Measurements from ENCODE around the gene OASL.

OASL gene

DNA sequence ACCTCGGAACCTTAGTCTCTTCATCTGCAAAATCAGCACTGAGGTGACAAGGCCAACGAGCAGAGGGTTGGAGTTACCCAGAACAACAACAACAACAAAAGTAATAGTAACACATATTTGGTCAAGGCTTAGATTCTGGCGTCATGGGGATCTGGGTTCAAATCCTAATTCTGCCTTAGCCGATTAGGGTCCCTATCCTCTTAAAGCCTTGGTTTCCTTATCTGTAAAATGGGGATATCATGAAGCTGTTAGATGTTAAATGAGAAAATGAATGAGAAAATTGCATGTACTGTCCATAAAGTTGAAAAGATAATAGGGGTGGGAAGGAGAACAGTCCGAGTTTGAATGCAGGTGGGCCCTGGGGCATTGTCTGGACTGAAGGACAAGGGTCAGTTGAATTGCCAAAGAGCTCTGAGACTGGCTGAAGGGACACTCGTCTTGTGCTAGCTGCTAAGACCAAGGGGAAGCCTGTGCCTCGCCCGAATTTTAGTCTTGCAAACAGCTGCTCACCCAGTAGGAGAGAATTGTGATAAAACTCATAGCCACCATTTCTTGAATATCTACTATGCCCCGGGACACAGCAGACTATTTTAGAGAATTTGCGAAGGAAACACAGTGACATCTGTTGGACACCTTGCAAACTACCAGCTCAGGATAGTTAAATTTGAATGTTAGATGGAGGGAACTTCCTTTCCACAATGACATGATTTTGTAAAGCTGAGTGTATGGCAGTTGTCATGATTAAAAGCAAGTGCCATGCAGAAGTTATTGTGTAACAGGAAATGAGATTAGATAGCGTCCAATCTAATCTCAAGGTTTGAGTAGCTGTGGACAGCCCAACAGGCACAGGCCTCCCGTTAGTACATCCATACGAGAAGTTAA, 67.5 kb downstream of the OASL start:
- CTCF ChIA-PET, result interaction anchor here (0.5 to 3.5 kb wide), 57 partner anchors 8 to 647 kb away, joined by 3 to 32 read pairs (median 4); partner anchors contain the start of gene POP5
- Histone ChIP-seq H3K4me3 (ENCODE audit: low read depth, low read length) (no peak overlapping the region), H3K4me1 (ENCODE audit: control insufficient read depth, insufficient read depth, low read length) (no peaks in the 10 kb centered on the region), H3K27ac (ENCODE audit: extremely low read depth, low read depth, low read length) (no peak overlapping the region), H3K9me3 (ENCODE audit: control insufficient read depth, insufficient read depth, low read depth, low read length) (no peaks in the 10 kb centered on the region), H3K36me3 (ENCODE audit: control insufficient read depth in 2 of 2, insufficient read depth in 1 of 2, low read length in 2 of 2) (no peaks in the 10 kb centered on the region)
- POLR2A ChIA-PET, result interaction anchor here (0.6 to 1.2 kb wide), 4 partner anchors 28 to 475 kb away, joined by 4 to 8 read pairs (median 6); partner anchors contain the start of gene POP5
- TF ChIP-seq ZNF350 (tag by site-specific recombination; IDR thresholded peaks at IDR 0.05) (no peak), ZNF610 (tag by site-specific recombination; IDR thresholded peaks at IDR 0.05; ENCODE audit: borderline replicate concordance) (no peak), ZFP41 (tag by site-specific recombination; IDR thresholded peaks at IDR 0.05; ENCODE audit: borderline replicate concordance) (no peak), ZNF791 (tag by site-specific recombination; IDR thresholded peaks at IDR 0.05) (no peak), ZNF701 (tag by site-specific recombination; IDR thresholded peaks at IDR 0.05) (no peak), ZNF664 (tag by site-specific recombination; IDR thresholded peaks at IDR 0.05) (peak; percentile 94), ZSCAN16 (tag by site-specific recombination; IDR thresholded peaks at IDR 0.05) (no peak), GLIS1 (tag by site-specific recombination; IDR thresholded peaks at IDR 0.05) (0 out of 2 replicates have a peak, but pooled peaks have one; percentile 8), OVOL3 (tag by site-specific recombination; IDR thresholded peaks at IDR 0.05) (no peak), ZNF654 (tag by site-specific recombination; IDR thresholded peaks at IDR 0.05; ENCODE audit: low read depth) (peak; percentile 80), WT1 (tag by site-specific recombination; IDR thresholded peaks at IDR 0.05) (no peak), ZBTB21 (tag by site-specific recombination; IDR thresholded peaks at IDR 0.05) (0 out of 2 replicates have a peak, but pooled peaks have one; percentile 11), ZNF211 (tag by site-specific recombination; IDR thresholded peaks at IDR 0.05; ENCODE audit: low read depth) (no peak), ZNF366 (tag by site-specific recombination; conservative IDR thresholded peaks at IDR 0.05) (peak; percentile 85), MYNN (tag by site-specific recombination; IDR thresholded peaks at IDR 0.05; ENCODE audit: borderline replicate concordance) (no peak)
- TF ChIP-seq, protein P1, sequence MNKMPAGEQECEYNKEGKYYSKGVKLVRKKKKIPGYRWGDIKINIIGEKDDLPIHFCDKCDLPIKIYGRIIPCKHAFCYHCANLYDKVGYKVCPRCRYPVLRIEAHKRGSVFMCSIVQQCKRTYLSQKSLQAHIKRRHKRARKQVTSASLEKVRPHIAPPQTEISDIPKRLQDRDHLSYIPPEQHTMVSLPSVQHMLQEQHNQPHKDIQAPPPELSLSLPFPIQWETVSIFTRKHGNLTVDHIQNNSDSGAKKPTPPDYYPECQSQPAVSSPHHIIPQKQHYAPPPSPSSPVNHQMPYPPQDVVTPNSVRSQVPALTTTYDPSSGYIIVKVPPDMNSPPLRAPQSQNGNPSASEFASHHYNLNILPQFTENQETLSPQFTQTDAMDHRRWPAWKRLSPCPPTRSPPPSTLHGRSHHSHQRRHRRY (tag by site-specific recombination; IDR thresholded peaks at IDR 0.05), result no peak
- TF ChIP-seq, protein P2, sequence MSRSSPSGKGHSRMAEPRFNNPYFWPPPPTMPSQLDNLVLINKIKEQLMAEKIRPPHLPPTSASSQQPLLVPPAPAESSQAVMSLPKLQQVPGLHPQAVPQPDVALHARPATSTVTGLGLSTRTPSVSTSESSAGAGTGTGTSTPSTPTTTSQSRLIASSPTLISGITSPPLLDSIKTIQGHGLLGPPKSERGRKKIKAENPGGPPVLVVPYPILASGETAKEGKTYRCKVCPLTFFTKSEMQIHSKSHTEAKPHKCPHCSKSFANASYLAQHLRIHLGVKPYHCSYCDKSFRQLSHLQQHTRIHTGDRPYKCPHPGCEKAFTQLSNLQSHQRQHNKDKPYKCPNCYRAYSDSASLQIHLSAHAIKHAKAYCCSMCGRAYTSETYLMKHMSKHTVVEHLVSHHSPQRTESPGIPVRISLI (tag by site-specific recombination; IDR thresholded peaks at IDR 0.05), result 0 out of 2 replicates have a peak, but pooled peaks have one; percentile 23
- TF ChIP-seq, protein P3, sequence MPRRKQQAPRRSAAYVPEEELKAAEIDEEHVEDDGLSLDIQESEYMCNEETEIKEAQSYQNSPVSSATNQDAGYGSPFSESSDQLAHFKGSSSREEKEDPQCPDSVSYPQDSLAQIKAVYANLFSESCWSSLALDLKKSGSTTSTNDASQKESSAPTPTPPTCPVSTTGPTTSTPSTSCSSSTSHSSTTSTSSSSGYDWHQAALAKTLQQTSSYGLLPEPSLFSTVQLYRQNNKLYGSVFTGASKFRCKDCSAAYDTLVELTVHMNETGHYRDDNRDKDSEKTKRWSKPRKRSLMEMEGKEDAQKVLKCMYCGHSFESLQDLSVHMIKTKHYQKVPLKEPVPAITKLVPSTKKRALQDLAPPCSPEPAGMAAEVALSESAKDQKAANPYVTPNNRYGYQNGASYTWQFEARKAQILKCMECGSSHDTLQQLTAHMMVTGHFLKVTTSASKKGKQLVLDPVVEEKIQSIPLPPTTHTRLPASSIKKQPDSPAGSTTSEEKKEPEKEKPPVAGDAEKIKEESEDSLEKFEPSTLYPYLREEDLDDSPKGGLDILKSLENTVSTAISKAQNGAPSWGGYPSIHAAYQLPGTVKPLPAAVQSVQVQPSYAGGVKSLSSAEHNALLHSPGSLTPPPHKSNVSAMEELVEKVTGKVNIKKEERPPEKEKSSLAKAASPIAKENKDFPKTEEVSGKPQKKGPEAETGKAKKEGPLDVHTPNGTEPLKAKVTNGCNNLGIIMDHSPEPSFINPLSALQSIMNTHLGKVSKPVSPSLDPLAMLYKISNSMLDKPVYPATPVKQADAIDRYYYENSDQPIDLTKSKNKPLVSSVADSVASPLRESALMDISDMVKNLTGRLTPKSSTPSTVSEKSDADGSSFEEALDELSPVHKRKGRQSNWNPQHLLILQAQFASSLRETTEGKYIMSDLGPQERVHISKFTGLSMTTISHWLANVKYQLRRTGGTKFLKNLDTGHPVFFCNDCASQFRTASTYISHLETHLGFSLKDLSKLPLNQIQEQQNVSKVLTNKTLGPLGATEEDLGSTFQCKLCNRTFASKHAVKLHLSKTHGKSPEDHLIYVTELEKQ (tag by site-specific recombination; IDR thresholded peaks at IDR 0.05; ENCODE audit: borderline replicate concordance), result no peak
- TF ChIP-seq, protein P4, sequence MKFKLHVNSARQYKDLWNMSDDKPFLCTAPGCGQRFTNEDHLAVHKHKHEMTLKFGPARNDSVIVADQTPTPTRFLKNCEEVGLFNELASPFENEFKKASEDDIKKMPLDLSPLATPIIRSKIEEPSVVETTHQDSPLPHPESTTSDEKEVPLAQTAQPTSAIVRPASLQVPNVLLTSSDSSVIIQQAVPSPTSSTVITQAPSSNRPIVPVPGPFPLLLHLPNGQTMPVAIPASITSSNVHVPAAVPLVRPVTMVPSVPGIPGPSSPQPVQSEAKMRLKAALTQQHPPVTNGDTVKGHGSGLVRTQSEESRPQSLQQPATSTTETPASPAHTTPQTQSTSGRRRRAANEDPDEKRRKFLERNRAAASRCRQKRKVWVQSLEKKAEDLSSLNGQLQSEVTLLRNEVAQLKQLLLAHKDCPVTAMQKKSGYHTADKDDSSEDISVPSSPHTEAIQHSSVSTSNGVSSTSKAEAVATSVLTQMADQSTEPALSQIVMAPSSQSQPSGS (tag by site-specific recombination; IDR thresholded peaks at IDR 0.05; ENCODE audit: low read depth), result no peak
- TF ChIP-seq, protein P5, sequence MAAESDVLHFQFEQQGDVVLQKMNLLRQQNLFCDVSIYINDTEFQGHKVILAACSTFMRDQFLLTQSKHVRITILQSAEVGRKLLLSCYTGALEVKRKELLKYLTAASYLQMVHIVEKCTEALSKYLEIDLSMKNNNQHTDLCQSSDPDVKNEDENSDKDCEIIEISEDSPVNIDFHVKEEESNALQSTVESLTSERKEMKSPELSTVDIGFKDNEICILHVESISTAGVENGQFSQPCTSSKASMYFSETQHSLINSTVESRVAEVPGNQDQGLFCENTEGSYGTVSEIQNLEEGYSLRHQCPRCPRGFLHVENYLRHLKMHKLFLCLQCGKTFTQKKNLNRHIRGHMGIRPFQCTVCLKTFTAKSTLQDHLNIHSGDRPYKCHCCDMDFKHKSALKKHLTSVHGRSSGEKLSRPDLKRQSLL (tag by site-specific recombination; IDR thresholded peaks at IDR 0.05), result no peak

Measured in HEK293 (cell line).